Measurements from ENCODE around the gene NDUFA8. TPM values are rescaled to one million over a fixed set of nuclear protein-coding genes. Genes with fewer than 3 reads are reported as not detected.

Gene NDUFA8
- total RNA-seq (2021; ENCODE audit: unreplicated experiment), result 55.5 TPM
- polyA plus RNA-seq (2012; ENCODE audit: insufficient read length), result 81.9 TPM
- percentile 64 among the genes with signal in this experiment for Bru-seq, nascent RNA
- BruChase-seq, experiment 1, labeled RNA remaining after a 2-hour chase, result percentile 67 among the genes with signal in this experiment
- percentile 69 among the genes with signal in this experiment for BruChase-seq, experiment 2, labeled RNA remaining after a 6-hour chase
- long read RNA-seq, transcript NDUFA8-201 (4 exons, 844 nt), result major isoform, 65 of 79 reads
- long read RNA-seq, partial matches to known transcripts, result 4 of 79 reads
- long read RNA-seq, other reads (novel, unspliced or antisense), result 10 of 79 reads

DNA sequence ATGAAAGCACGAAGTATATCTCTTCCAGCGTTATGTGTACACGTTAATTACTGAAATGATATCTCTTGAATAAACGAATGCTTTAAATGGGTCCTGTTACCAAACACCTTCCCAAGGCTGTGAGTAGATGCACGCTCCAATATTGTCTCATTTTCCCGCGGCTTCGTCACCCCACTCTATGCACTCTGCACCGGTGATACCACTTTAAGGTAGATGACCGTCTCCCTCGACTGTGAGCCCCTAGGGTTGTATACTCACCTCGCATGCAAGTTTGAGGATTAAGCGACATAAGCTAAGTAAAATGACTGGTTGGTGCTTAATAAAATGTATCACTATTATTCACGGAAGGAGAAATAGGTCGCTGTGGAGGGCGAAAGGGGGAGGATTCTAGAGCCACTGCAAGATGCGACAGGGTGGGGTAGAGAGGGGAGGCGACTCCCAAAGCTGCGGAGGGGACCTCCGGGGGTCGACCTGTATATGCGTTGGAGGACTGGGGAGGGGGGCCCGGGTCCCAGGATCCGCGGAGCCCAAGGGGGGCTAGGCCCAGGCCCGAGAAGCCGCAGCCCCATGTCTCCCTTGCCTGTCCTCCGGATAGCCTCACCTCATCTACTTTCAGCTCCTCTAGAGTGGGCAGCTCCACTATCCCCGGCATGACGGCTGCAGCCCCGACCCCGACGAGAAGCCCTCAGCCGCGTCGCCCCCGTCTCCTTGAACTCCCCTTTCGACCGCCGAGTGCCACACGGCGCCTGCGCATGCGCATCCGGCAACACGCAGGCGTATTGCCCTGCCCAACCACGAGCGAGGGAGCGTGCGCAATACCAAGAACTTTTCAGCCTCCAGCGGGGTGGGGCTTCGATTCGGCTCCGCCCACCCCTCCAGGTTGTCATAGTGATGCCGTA lies at the start of gene NDUFA8, which contains the start of gene MORN5:
NDUFA8 (minus strand) TSS at position 754 of the 899 bp plus-strand sequence; CDS start at position 652, 102 bp downstream.
MORN5 (plus strand) TSS at position 883 of the 899 bp plus-strand sequence. CDS start 65 bp downstream, outside the sequence.
- H3K27ac ChIP-seq (ENCODE audit: low read length), result peak within 1 kb of the TSS; percentile 85
- H3K4me1 ChIP-seq (ENCODE audit: control insufficient read depth, insufficient read depth, low read length), result peaks cover 2% of the 10 kb centered on the region; the same call in 1 of the 2 replicates
- ATAC-seq, result peak; percentile 99
- H3K4me3 ChIP-seq (ENCODE audit: low read depth in 2 of 2, low read length in 2 of 2), result peak within 1 kb of the TSS; percentile 93 to 95
- POLR2A ChIA-PET, result no interaction called here
- no peaks in the 10 kb centered on the region for H3K27me3 ChIP-seq (ENCODE audit: control insufficient read depth, insufficient read depth, low read length)
- TF ChIP-seq POLR2AphosphoS5 (IDR thresholded peaks at IDR 0.05; ENCODE audit: low read depth, low read length), result peak; percentile 72; the same call in 1 of the 2 replicates
- no peak for TF ChIP-seq SIN3A (IDR thresholded peaks at IDR 0.05; ENCODE audit: borderline replicate concordance, insufficient read depth, low read depth, low read length)
- no peak for TF ChIP-seq TCF7L2 (IDR thresholded peaks at IDR 0.05; ENCODE audit: low read depth, low read length)
- 0 out of 4 replicates have a peak, but pooled peaks of 1 of the 2 experiments have one; percentile 7 for TF ChIP-seq REST (IDR thresholded peaks at IDR 0.05; ENCODE audit: insufficient read depth in 1 of 2, low read depth in 2 of 2, low read length in 1 of 2)
- TF ChIP-seq, protein P1, sequence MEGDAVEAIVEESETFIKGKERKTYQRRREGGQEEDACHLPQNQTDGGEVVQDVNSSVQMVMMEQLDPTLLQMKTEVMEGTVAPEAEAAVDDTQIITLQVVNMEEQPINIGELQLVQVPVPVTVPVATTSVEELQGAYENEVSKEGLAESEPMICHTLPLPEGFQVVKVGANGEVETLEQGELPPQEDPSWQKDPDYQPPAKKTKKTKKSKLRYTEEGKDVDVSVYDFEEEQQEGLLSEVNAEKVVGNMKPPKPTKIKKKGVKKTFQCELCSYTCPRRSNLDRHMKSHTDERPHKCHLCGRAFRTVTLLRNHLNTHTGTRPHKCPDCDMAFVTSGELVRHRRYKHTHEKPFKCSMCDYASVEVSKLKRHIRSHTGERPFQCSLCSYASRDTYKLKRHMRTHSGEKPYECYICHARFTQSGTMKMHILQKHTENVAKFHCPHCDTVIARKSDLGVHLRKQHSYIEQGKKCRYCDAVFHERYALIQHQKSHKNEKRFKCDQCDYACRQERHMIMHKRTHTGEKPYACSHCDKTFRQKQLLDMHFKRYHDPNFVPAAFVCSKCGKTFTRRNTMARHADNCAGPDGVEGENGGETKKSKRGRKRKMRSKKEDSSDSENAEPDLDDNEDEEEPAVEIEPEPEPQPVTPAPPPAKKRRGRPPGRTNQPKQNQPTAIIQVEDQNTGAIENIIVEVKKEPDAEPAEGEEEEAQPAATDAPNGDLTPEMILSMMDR (IDR thresholded peaks at IDR 0.05), result no peak
- CTCF ChIA-PET, result no interaction called here
- DNase-seq (ENCODE audit: low read depth, low spot score), result peak; percentile 75
- 0 out of 2 replicates have a peak, but pooled peaks cover 2% of the 10 kb centered on the region for H3K9me3 ChIP-seq (ENCODE audit: control insufficient read depth, insufficient read depth, low read depth, low read length)
- BruUV-seq (replicated peaks), result TSS peak; percentile 63
- intact Hi-C loops (cut with micrococcal nuclease; ENCODE audit: unreplicated experiment) (no loop called here), in situ Hi-C loops (cut with HindIII; ENCODE audit: low pct_unique_long_range_greater_than_20kb, low sequenced_read_pairs) (no loop called here)
- peaks cover 5% of the 10 kb centered on the region for H3K36me3 ChIP-seq (ENCODE audit: control insufficient read depth, insufficient read depth, low read length)

GRCh38 chr9:122207096-122207495 lies 47.5 kb upstream of the NDUFA8 start:
- Histone ChIP-seq H3K9me3 (ENCODE audit: control insufficient read depth, insufficient read depth, low read depth, low read length) (no peaks in the 10 kb centered on the region), H3K4me3 (ENCODE audit: low read depth in 2 of 2, low read length in 2 of 2) (no peak overlapping the region), H3K4me1 (ENCODE audit: control insufficient read depth, insufficient read depth, low read length) (no peaks in the 10 kb centered on the region), H3K27ac (ENCODE audit: low read length) (no peak overlapping the region), H3K27me3 (ENCODE audit: control insufficient read depth, insufficient read depth, low read length) (no peaks in the 10 kb centered on the region), H3K36me3 (ENCODE audit: control insufficient read depth, insufficient read depth, low read length) (no peaks in the 10 kb centered on the region)
- intact Hi-C loops (cut with micrococcal nuclease; ENCODE audit: unreplicated experiment), result no loop called here
- ChIA-PET POLR2A (no interaction called here), CTCF (interaction anchor here (0.5 kb wide), 1 partner anchor 144 kb away, joined by 5 read pairs; no protein-coding TSS in a partner anchor)
- in situ Hi-C loops (cut with HindIII; ENCODE audit: low pct_unique_long_range_greater_than_20kb, low sequenced_read_pairs), result no loop called here
- BruUV-seq (replicated peaks), result no TSS peak
- no peak for TF ChIP-seq TCF7L2 (IDR thresholded peaks at IDR 0.05; ENCODE audit: low read depth, low read length)
- TF ChIP-seq, protein P1 (IDR thresholded peaks at IDR 0.05), result no peak
- TF ChIP-seq SIN3A (IDR thresholded peaks at IDR 0.05; ENCODE audit: borderline replicate concordance, insufficient read depth, low read depth, low read length), result no peak
- no peak for TF ChIP-seq POLR2AphosphoS5 (IDR thresholded peaks at IDR 0.05; ENCODE audit: low read depth, low read length)
- no peak for TF ChIP-seq REST (IDR thresholded peaks at IDR 0.05; ENCODE audit: insufficient read depth in 1 of 2, low read depth in 2 of 2, low read length in 1 of 2)
- ATAC-seq (no peak), DNase-seq (ENCODE audit: low read depth, low spot score) (no peak)

Data from Panc1 (cell line).